Measurements from ENCODE around the gene ARHGAP33. TPM values are rescaled to one million over a fixed set of nuclear protein-coding genes. Genes with fewer than 3 reads are reported as not detected.

Gene ARHGAP33
- polyA plus RNA-seq, 1 of the 3 experiments (the other 2 are of a cell fraction) = 7.8 TPM

GRCh38 chr19:35731779-35732405 is 43.5 kb upstream of the ARHGAP33 start:
- 94% methylated on average over 17 of the region's 21 CpGs for WGBS (ENCODE audit: low lambda C conversion rate)
- no peak overlapping the region for H3K27ac ChIP-seq (ENCODE audit: low read depth in 2 of 2, low read length in 1 of 2)
- no peak overlapping the region for H2AFZ ChIP-seq (ENCODE audit: low read depth)
- H3K4me3 ChIP-seq (ENCODE audit: low read depth in 2 of 2, low read length in 1 of 2) = no peak overlapping the region
- ChIA-PET CTCF (no interaction called here), POLR2A (no interaction called here)
- no peaks in the 10 kb centered on the region for H3K9me3 ChIP-seq
- H3K9ac ChIP-seq = no peak overlapping the region
- TF ChIP-seq USF1 (IDR thresholded peaks at IDR 0.05; ENCODE audit: borderline replicate concordance, low read depth) (no peak), FOXM1 (IDR thresholded peaks at IDR 0.05; ENCODE audit: low read depth) (no peak), TAF1 (IDR thresholded peaks at IDR 0.05; ENCODE audit: borderline replicate concordance, low read depth, low read length) (no peak)
- TF ChIP-seq, protein P1, sequence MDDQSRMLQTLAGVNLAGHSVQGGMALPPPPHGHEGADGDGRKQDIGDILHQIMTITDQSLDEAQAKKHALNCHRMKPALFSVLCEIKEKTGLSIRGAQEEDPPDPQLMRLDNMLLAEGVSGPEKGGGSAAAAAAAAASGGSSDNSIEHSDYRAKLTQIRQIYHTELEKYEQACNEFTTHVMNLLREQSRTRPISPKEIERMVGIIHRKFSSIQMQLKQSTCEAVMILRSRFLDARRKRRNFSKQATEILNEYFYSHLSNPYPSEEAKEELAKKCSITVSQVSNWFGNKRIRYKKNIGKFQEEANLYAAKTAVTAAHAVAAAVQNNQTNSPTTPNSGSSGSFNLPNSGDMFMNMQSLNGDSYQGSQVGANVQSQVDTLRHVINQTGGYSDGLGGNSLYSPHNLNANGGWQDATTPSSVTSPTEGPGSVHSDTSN (IDR thresholded peaks at IDR 0.05) = no peak
- H3K4me1 ChIP-seq (ENCODE audit: control insufficient read depth in 1 of 2, insufficient read depth in 2 of 2, low read depth in 1 of 2, low read length in 1 of 2) = no peaks in the 10 kb centered on the region
- no peak for DNase-seq
- H3K4me2 ChIP-seq = no peak overlapping the region
- no peaks in the 10 kb centered on the region for H4K20me1 ChIP-seq (ENCODE audit: insufficient read depth)
- H3K27me3 ChIP-seq (ENCODE audit: insufficient read depth) = no peaks in the 10 kb centered on the region
- peaks cover 7 to 82% of the 10 kb centered on the region in 2 experiments for H3K36me3 ChIP-seq (replicated peaks in 1 of 2; ENCODE audit: control insufficient read depth in 1 of 2, insufficient read depth in 2 of 2, low read length in 1 of 2)
- no peaks in the 10 kb centered on the region for H3F3A ChIP-seq (replicated peaks; ENCODE audit: insufficient read depth)
- no peaks in the 10 kb centered on the region for H3K9me2 ChIP-seq
- H3K79me2 ChIP-seq (ENCODE audit: insufficient read depth) = no peaks in the 10 kb centered on the region

GRCh38 chr19:35732540-35733179 is 42.7 kb upstream of the ARHGAP33 start:
- Histone ChIP-seq H3K36me3 (replicated peaks in 1 of 2; ENCODE audit: control insufficient read depth in 1 of 2, insufficient read depth in 2 of 2, low read length in 1 of 2) (peaks cover 7 to 79% of the 10 kb centered on the region in 2 experiments), H3K79me2 (ENCODE audit: insufficient read depth) (no peaks in the 10 kb centered on the region), H3K9ac (no peak overlapping the region), H3K27ac (ENCODE audit: low read depth in 2 of 2, low read length in 1 of 2) (no peak overlapping the region), H4K20me1 (ENCODE audit: insufficient read depth) (no peaks in the 10 kb centered on the region), H2AFZ (ENCODE audit: low read depth) (no peak overlapping the region), H3F3A (replicated peaks; ENCODE audit: insufficient read depth) (no peaks in the 10 kb centered on the region), H3K9me2 (no peaks in the 10 kb centered on the region), H3K4me1 (ENCODE audit: control insufficient read depth in 1 of 2, insufficient read depth in 2 of 2, low read depth in 1 of 2, low read length in 1 of 2) (no peaks in the 10 kb centered on the region), H3K9me3 (no peaks in the 10 kb centered on the region), H3K4me3 (ENCODE audit: low read depth in 2 of 2, low read length in 1 of 2) (no peak overlapping the region), H3K27me3 (ENCODE audit: insufficient read depth) (no peaks in the 10 kb centered on the region), H3K4me2 (no peak overlapping the region)
- CTCF ChIA-PET = no interaction called here
- WGBS (ENCODE audit: low lambda C conversion rate) = 99% methylated on average over 19 of the region's 25 CpGs
- TF ChIP-seq MEF2A (IDR thresholded peaks at IDR 0.05; ENCODE audit: borderline replicate concordance, low read depth) = no peak
- DNase-seq = no peak
- POLR2A ChIA-PET = no interaction called here

DNA sequence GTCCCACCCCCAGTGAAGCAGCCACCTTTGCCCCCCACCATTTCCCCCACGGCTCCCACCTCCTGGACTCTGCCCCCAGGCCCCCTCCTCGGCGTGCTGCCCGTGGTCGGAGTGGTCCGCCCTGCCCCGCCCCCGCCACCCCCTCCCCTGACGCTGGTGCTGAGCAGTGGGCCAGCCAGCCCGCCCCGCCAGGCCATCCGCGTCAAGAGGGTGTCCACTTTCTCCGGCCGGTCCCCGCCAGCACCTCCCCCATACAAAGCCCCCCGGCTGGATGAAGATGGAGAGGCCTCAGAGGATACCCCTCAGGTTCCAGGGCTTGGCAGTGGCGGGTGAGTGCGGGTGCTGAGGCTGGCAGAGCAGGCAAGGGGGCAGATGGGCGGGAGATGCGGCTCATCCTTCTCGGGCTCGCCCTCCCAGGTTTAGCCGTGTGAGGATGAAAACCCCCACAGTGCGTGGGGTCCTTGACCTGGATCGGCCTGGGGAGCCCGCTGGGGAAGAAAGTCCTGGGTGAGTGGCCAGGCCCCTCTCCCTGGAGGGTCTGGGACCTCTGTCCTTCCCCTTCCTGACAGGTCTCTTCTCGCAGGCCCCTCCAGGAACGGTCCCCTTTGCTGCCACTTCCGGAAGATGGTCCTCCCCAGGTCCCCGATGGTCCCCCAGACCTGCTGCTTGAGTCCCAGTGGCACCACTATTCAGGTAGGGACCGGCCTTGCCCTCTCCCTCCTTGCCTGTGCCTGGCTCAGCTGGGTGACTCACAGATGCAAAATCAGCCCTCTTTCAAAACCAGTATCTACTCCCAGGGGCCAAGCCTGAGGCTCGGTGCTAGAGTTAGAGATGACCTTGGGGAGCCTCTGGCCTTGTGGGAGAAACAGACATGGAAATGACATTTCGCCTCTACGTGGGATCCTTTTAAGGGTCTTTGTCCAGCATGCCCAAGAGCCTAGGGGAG is 41.9 kb upstream of the ARHGAP33 start:
- Histone ChIP-seq H3F3A (replicated peaks; ENCODE audit: insufficient read depth) (no peaks in the 10 kb centered on the region), H3K79me2 (ENCODE audit: insufficient read depth) (no peaks in the 10 kb centered on the region), H3K4me1 (ENCODE audit: control insufficient read depth in 1 of 2, insufficient read depth in 2 of 2, low read depth in 1 of 2, low read length in 1 of 2) (no peaks in the 10 kb centered on the region), H2AFZ (ENCODE audit: low read depth) (no peak overlapping the region), H3K27ac (ENCODE audit: low read depth in 2 of 2, low read length in 1 of 2) (no peak overlapping the region), H3K9ac (no peak overlapping the region), H3K4me2 (no peak overlapping the region), H4K20me1 (ENCODE audit: insufficient read depth) (no peaks in the 10 kb centered on the region), H3K4me3 (ENCODE audit: low read depth in 2 of 2, low read length in 1 of 2) (no peak overlapping the region), H3K27me3 (ENCODE audit: insufficient read depth) (no peaks in the 10 kb centered on the region), H3K36me3 (replicated peaks in 1 of 2; ENCODE audit: control insufficient read depth in 1 of 2, insufficient read depth in 2 of 2, low read length in 1 of 2) (peaks cover 7 to 80% of the 10 kb centered on the region in 2 experiments), H3K9me2 (no peaks in the 10 kb centered on the region), H3K9me3 (no peaks in the 10 kb centered on the region)
- POLR2A ChIA-PET = no interaction called here
- WGBS (ENCODE audit: low lambda C conversion rate) = 93% methylated on average over 13 of the region's 35 CpGs
- CTCF ChIA-PET = no interaction called here
- no peak for DNase-seq
- TF ChIP-seq USF1 (IDR thresholded peaks at IDR 0.05; ENCODE audit: borderline replicate concordance, low read depth) (no peak), GABPA (IDR thresholded peaks at IDR 0.05; ENCODE audit: low read depth) (no peak), NRF1 (IDR thresholded peaks at IDR 0.05; ENCODE audit: low read depth, low read length) (no peak), MAX (IDR thresholded peaks at IDR 0.05; ENCODE audit: low read depth) (no peak), EZH2phosphoT487 (IDR thresholded peaks at IDR 0.05; ENCODE audit: borderline replicate concordance, low read depth) (no peak), ELF1 (IDR thresholded peaks at IDR 0.05) (no peak)
- TF ChIP-seq, protein P1 (IDR thresholded peaks at IDR 0.05) = no peak
